NCI-H2107 (cell line): ENCODE measurements around the gene CCDC88A.

Experiments used
- DNase-seq: peaks from one replicate; lab custom pipeline; 2025; lab: John Stamatoyannopoulos, UW

Gene CCDC88A

GRCh38 chr2:55422876-55423665, 3.4 kb upstream of the CCDC88A start:
- no peak for DNase-seq

GRCh38 chr2:55421326-55421725, 1.7 kb upstream of the CCDC88A start:
- no peak for DNase-seq

- DNase-seq: no peak
Measured at GRCh38 chr2:55420871-55421270, 1.2 kb upstream of the CCDC88A start.

GRCh38 chr2:55420439-55420725, 726 bp upstream of the CCDC88A start:
- DNase-seq: no peak

- DNase-seq: no peak
Measured at GRCh38 chr2:55419233-55419678, 400 bp downstream of the CCDC88A start.

- no peak for DNase-seq
Measured at GRCh38 chr2:55418512-55419232, 984 bp downstream of the CCDC88A start.

- no peak for DNase-seq
Measured at GRCh38 chr2:55418072-55418471, 1.6 kb downstream of the CCDC88A start.

- no peak for DNase-seq
Measured at GRCh38 chr2:55416786-55417568, 2.7 kb downstream of the CCDC88A start.

GRCh38 chr2:55415300-55415699, 4.4 kb downstream of the CCDC88A start:
- no peak for DNase-seq

- DNase-seq: no peak
Measured at GRCh38 chr2:55408918-55409868, 10.5 kb downstream of the CCDC88A start.

GRCh38 chr2:55408098-55408882, 11.4 kb downstream of the CCDC88A start:
- DNase-seq: no peak

- no peak for DNase-seq
Measured at GRCh38 chr2:55405116-55405515, 14.5 kb downstream of the CCDC88A start.

GRCh38 chr2:55403256-55403998, 16.2 kb downstream of the CCDC88A start:
- DNase-seq: no peak

- no peak for DNase-seq
Measured at GRCh38 chr2:55401124-55401523, 18.5 kb downstream of the CCDC88A start.

- DNase-seq: no peak
Measured at GRCh38 chr2:55400332-55400731, 19.3 kb downstream of the CCDC88A start.

GRCh38 chr2:55399815-55400214, 19.8 kb downstream of the CCDC88A start:
- no peak for DNase-seq

- no peak for DNase-seq
Measured at GRCh38 chr2:55395724-55396605, 23.7 kb downstream of the CCDC88A start.

GRCh38 chr2:55391615-55392242, 27.9 kb downstream of the CCDC88A start:
- no peak for DNase-seq

- DNase-seq: no peak
Measured at GRCh38 chr2:55391155-55391554, 28.5 kb downstream of the CCDC88A start.
